Esophagus squamous epithelium (tissue), 5 donors: ENCODE data around the gene GPR146. TPM values are rescaled to one million over a fixed set of nuclear protein-coding genes. Genes with fewer than 3 reads are reported as not detected.

Experiments
- DNase-seq: peaks from one replicate; lab custom pipeline; 2025; lab: John Stamatoyannopoulos, UW
- H3K27ac ChIP-seq, 4 donors: fragments of 200-600 bp; sonication (generic); one replicate each; pipeline ENCODE4 v1.5.1; 2016 to 2019; ENCODE audit warnings: mild to moderate bottlenecking in 1 of 4
- H3K27me3 ChIP-seq, 4 donors: fragments of 200-600 bp; sonication (generic); 1 replicate in 3 of 4; 2 replicates in 1 of 4; pipeline versions ENCODE4 v1.5.1 to v1.6.0; 2017 to 2021; ENCODE audit warnings: antibody characterized with exemption in 1 of 4
- H3K36me3 ChIP-seq, 3 donors: fragments of 200-600 bp; sonication (generic); one replicate each; pipeline ENCODE4 v1.5.1; 2016 to 2019
- H3K4me1 ChIP-seq, 3 donors: fragments of 200-600 bp; sonication (generic); one replicate each; pipeline ENCODE4 v1.5.1; 2017 to 2019
- H3K4me3 ChIP-seq, 4 donors: fragments of 200-600 bp; sonication (generic); 1 replicate in 3 of 4; 2 replicates in 1 of 4; pipeline ENCODE4 v1.5.1; 2016 to 2019; ENCODE audit warnings: mild to moderate bottlenecking in 2 of 4, moderate library complexity in 1 of 4
- H3K9me3 ChIP-seq, 3 donors: fragments of 200-600 bp; sonication (generic); one replicate each; pipeline ENCODE4 v1.5.1; 2016 to 2019
- POLR2A ChIP-seq, 4 donors: fragments of 450-650 bp; IDR thresholded peaks; one replicate each; pipeline ENCODE4 v1.6.1; 2017; ENCODE audit warnings: antibody characterized with exemption in 4 of 4, mild to moderate bottlenecking in 4 of 4, moderate library complexity in 3 of 4
- WGBS, 2 donors: methylation state at CpG; one replicate each; pipeline ENCODE4 v1.1.5; 2018; 5-methylcytosine and 5-hydroxymethylcytosine counted together
- intact Hi-C: fragments of 100-400 bp; cut with DNase I; formaldehyde crosslinking; loops from one replicate; pipeline ENCODE4 v1.15.0; 2022
- total RNA-seq, 4 donors: library from RNA; depleted of rRNA; stranded (reverse); fragments of >200 nt; gene quantifications; one replicate each; pipeline ENCODE4 v1.1.0, GENCODE V29; 2016
- TF ChIP-seq, protein P1 (sequence below), 6 experiments: fragments of 450-650 bp in 4 of 6; fragments of 200-600 bp in 2 of 6; sonication (generic) in 2 of 6; IDR thresholded peaks; one replicate each; pipeline ENCODE4 v1.5.1; 2016 to 2019; ENCODE audit warnings: antibody characterized with exemption in 6 of 6, mild to moderate bottlenecking in 4 of 6, moderate library complexity in 4 of 6
- donor health status: DM: yes; HTN: yes; CAD: no.

GPR146 gene
- total RNA-seq, 4 donors from 2014 or later, result 1.1 to 12.8 (median 3.5) TPM

- peaks cover 19 to 64% (median 28%) of the 10 kb centered on the region in 3 donors for H3K4me1 ChIP-seq
- TF ChIP-seq, protein P1, sequence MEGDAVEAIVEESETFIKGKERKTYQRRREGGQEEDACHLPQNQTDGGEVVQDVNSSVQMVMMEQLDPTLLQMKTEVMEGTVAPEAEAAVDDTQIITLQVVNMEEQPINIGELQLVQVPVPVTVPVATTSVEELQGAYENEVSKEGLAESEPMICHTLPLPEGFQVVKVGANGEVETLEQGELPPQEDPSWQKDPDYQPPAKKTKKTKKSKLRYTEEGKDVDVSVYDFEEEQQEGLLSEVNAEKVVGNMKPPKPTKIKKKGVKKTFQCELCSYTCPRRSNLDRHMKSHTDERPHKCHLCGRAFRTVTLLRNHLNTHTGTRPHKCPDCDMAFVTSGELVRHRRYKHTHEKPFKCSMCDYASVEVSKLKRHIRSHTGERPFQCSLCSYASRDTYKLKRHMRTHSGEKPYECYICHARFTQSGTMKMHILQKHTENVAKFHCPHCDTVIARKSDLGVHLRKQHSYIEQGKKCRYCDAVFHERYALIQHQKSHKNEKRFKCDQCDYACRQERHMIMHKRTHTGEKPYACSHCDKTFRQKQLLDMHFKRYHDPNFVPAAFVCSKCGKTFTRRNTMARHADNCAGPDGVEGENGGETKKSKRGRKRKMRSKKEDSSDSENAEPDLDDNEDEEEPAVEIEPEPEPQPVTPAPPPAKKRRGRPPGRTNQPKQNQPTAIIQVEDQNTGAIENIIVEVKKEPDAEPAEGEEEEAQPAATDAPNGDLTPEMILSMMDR (IDR thresholded peaks at IDR 0.05), result peak; percentile 81 to 96 (median 88)
- no peak for TF ChIP-seq POLR2A (IDR thresholded peaks at IDR 0.05)
- H3K36me3 ChIP-seq, result peaks cover 0 to 9% (median 0%) of the 10 kb centered on the region in 3 donors
- 10 to 25% methylated on average over 15 to 21 of the region's 45 CpGs for WGBS, 2 donors
- H3K9me3 ChIP-seq, result no peaks in the 10 kb centered on the region
- intact Hi-C loops, result no loop called here
- H3K27ac ChIP-seq, result peak overlapping the region; percentile 50 to 84 (median 60)
- DNase-seq, result no peak
- H3K4me3 ChIP-seq, result peak overlapping the region; percentile 28 to 69 (median 44)
- no peaks in the 10 kb centered on the region for H3K27me3 ChIP-seq
Observed at GRCh38 chr7:1086588-1087464, 42.5 kb downstream of the GPR146 start.

- Histone ChIP-seq H3K27ac (peak overlapping the region in 3 of 4 donors; percentile 65 to 84 (median 67)), H3K9me3 (no peaks in the 10 kb centered on the region), H3K4me3 (peak overlapping the region; percentile 28 to 69 (median 44)), H3K4me1 (peaks cover 19 to 59% (median 28%) of the 10 kb centered on the region in 3 donors), H3K27me3 (no peaks in the 10 kb centered on the region), H3K36me3 (peaks cover 0 to 15% (median 0%) of the 10 kb centered on the region in 3 donors)
- no peak for DNase-seq
- intact Hi-C loops, result no loop called here
- 15 to 28% methylated on average over 6 of the region's 6 CpGs for WGBS, 2 donors
- TF ChIP-seq POLR2A (IDR thresholded peaks at IDR 0.05), result no peak
- TF ChIP-seq, protein P1 (IDR thresholded peaks at IDR 0.05), result no peak
Observed at GRCh38 chr7:1087465-1087814, 43.1 kb downstream of the GPR146 start.

GRCh38 chr7:1087952-1088920 lies 43.9 kb downstream of the GPR146 start, which contains the start of gene GPER1:
GPER1 (plus strand) TSS chr7:1088113; CDS start chr7:1091729, 3,616 bp downstream.
- peak within 1 kb of the TSS; percentile 50 to 84 (median 66) for H3K27ac ChIP-seq
- intact Hi-C loops, result no loop called here
- TF ChIP-seq POLR2A (IDR thresholded peaks at IDR 0.05), result no peak
- TF ChIP-seq, protein P1 (IDR thresholded peaks at IDR 0.05), result no peak
- H3K4me1 ChIP-seq, result peaks cover 19 to 51% (median 28%) of the 10 kb centered on the region in 3 donors
- H3K9me3 ChIP-seq, result no peaks in the 10 kb centered on the region
- peak within 1 kb of the TSS; percentile 28 to 69 (median 44) for H3K4me3 ChIP-seq
- WGBS, 2 donors, result 27 to 44% methylated on average over 11 to 16 of the region's 28 CpGs
- no peak for DNase-seq
- H3K27me3 ChIP-seq, result no peaks in the 10 kb centered on the region
- H3K36me3 ChIP-seq, result peaks cover 0 to 23% (median 6%) of the 10 kb centered on the region in 3 donors

- TF ChIP-seq, protein P1 (IDR thresholded peaks at IDR 0.05), result no peak
- no peak for TF ChIP-seq POLR2A (IDR thresholded peaks at IDR 0.05)
- peaks cover 19 to 39% (median 28%) of the 10 kb centered on the region in 3 donors for H3K4me1 ChIP-seq
- H3K27ac ChIP-seq, result no peak overlapping the region
- DNase-seq, result no peak
- intact Hi-C loops, result no loop called here
- H3K27me3 ChIP-seq, result no peaks in the 10 kb centered on the region
- WGBS, 2 donors, result 86 to 100% methylated on average over 4 of the region's 21 CpGs
- no peak overlapping the region for H3K4me3 ChIP-seq
- peaks cover 0 to 36% (median 6%) of the 10 kb centered on the region in 3 donors for H3K36me3 ChIP-seq
- no peaks in the 10 kb centered on the region for H3K9me3 ChIP-seq
Observed at GRCh38 chr7:1090236-1090635, 45.9 kb downstream of the GPR146 start.
